Effector memory CD8-positive, alpha-beta T cell (primary cell): ENCODE measurements around the gene TBX4.

ENCODE experiments used
- ATAC-seq: fragments of 150-1000 bp; cut with Tn5 transposase; replicated peaks from 2 replicates; pipeline ENCODE4 v1.10.0; 2021; ENCODE audit warnings: mild to moderate bottlenecking, moderate library complexity
- DNase-seq, 3 experiments: peaks; one replicate each; pipeline ENCODE4 v3.0.0; 2021
- H3K27ac Mint-ChIP-seq, 2 donors: one replicate each; pipeline ENCODE4 v1.8.0; 2022; ENCODE audit warnings: mild to moderate bottlenecking in 2 of 2, mixed read lengths in 2 of 2, moderate library complexity in 2 of 2
- H3K27me3 Mint-ChIP-seq, 2 donors: one replicate each; pipeline ENCODE4 v1.8.0; 2022; ENCODE audit warnings: mixed read lengths in 2 of 2
- H3K36me3 Mint-ChIP-seq: one replicate; pipeline ENCODE4 v1.8.0; 2022; ENCODE audit warnings: mild to moderate bottlenecking, moderate library complexity, mixed read lengths; ENCODE audit not compliant: insufficient read depth
- H3K4me1 Mint-ChIP-seq, 2 donors: one replicate each; pipeline ENCODE4 v1.8.0; 2022; ENCODE audit warnings: low read depth in 2 of 2, mixed read lengths in 2 of 2
- H3K4me3 Mint-ChIP-seq, 2 donors: one replicate each; pipeline ENCODE4 v1.8.0; 2022; ENCODE audit warnings: mild to moderate bottlenecking in 2 of 2, mixed read lengths in 2 of 2, moderate library complexity in 2 of 2
- H3K9me3 Mint-ChIP-seq, 2 donors: one replicate each; pipeline ENCODE4 v1.8.0; 2022; ENCODE audit warnings: mixed read lengths in 2 of 2

TBX4 gene

DNA sequence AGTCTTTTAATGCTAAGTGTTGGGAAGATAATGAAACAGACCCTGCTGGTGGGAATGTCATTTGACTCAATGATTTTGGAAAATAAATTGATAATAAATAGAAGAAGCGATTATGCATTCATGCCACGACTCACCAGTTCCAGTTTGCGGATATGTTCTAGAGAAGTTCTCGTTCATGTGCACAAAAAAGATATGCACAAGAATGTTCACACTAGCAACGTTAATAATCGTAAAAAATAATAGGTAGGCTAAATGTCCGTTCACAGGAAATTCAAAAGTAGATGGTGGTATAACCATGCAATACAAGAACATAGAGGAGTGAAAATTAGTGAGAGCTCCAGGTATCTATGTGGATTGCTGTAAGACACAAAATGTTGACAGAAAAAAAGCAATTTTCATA lies 79.0 kb downstream of the TBX4 start:
- Mint-ChIP-seq H3K4me3 (no peak overlapping the region), H3K27me3 (peaks cover 24 to 35% of the 10 kb centered on the region in 2 donors), H3K9me3 (no peaks in the 10 kb centered on the region), H3K36me3 (no peaks in the 10 kb centered on the region), H3K4me1 (peaks cover under 1% of the 10 kb centered on the region in 2 donors), H3K27ac (no peak overlapping the region)
- DNase-seq = no peak
- no peak for ATAC-seq

DNA sequence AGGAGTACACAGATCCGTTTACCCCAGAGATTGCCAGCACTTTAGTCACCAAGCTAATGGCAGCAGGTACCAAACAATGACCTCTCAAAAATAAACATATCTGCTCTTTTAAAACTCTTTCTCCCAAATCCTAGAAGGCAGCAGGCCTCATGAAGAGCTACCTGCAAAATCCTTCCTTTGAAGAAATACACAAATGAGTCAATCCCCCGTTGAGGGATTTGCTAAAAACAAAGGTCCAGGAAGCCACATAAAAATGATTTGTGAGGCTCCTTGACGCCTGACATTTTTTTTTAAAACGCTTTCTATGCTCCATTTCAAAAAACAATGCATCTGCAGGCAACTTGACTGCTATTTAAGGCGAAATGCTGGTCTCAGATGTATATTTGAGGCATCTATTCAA lies 80.6 kb downstream of the TBX4 start:
- Mint-ChIP-seq H3K9me3 (no peaks in the 10 kb centered on the region), H3K27ac (no peak overlapping the region), H3K4me3 (no peak overlapping the region), H3K27me3 (peaks cover 10 to 30% of the 10 kb centered on the region in 2 donors), H3K36me3 (no peaks in the 10 kb centered on the region), H3K4me1 (peaks cover 3 to 5% of the 10 kb centered on the region in 2 donors)
- ATAC-seq (no peak), DNase-seq (no peak)

DNA sequence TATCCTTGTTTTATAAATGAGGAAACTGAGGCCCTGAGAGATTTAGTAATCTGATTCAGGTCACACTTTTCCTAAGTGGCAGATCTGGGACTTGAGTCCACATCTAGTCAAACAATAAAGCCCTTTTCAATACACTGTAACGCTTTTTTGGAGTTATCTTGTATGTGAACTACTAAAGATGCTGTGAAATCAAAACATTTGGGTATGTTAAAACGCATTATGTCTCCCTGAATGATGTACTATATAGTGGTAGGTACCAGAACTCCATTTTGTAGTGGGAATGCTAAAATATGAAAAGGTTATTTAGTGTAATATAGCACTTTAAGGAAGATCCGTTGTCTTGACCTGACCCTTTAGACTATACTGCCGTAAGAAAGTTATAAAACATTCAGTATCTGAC lies 81.6 kb downstream of the TBX4 start:
- Mint-ChIP-seq H3K27me3 (peaks cover 10 to 31% of the 10 kb centered on the region in 2 donors), H3K36me3 (no peaks in the 10 kb centered on the region), H3K4me3 (no peak overlapping the region), H3K4me1 (peaks cover 3 to 8% of the 10 kb centered on the region in 2 donors), H3K9me3 (no peaks in the 10 kb centered on the region), H3K27ac (no peak overlapping the region)
- ATAC-seq (no peak), DNase-seq (no peak)

DNA sequence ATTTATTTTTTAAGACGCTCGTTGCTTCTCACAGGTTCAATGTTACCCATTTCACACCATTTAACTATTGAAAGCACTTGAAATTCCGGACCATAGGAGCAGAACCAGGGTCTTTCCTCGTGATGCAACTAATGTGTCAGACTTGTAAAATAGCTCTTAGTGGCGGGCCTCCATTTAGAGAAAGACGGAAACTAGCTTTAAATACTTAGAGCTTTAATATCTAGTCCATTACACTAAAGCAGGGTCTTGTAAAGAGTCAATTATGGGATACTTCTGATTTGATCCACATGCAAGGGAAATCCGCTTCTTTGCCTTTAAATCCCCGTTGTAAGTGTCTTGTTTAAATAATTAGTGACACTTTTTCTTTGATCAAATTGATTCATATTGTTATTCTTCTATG lies 82.2 kb downstream of the TBX4 start:
- DNase-seq (no peak), ATAC-seq (no peak)
- peaks cover 8 to 25% of the 10 kb centered on the region in 2 donors for H3K27me3 Mint-ChIP-seq
- peaks cover 3 to 8% of the 10 kb centered on the region in 2 donors for H3K4me1 Mint-ChIP-seq
- no peaks in the 10 kb centered on the region for H3K9me3 Mint-ChIP-seq
- no peak overlapping the region for H3K27ac Mint-ChIP-seq
- H3K4me3 Mint-ChIP-seq = no peak overlapping the region
- no peaks in the 10 kb centered on the region for H3K36me3 Mint-ChIP-seq
